Measurements from ENCODE around the gene HELT. TPM values are rescaled to one million over a fixed set of nuclear protein-coding genes. Genes with fewer than 3 reads are reported as not detected.
"Not testable (repeated sequence)": the region's sequence is repeated elsewhere in the genome, so short reads cannot be mapped to it uniquely, and the experiment has no call there.

The HELT gene, protein sequence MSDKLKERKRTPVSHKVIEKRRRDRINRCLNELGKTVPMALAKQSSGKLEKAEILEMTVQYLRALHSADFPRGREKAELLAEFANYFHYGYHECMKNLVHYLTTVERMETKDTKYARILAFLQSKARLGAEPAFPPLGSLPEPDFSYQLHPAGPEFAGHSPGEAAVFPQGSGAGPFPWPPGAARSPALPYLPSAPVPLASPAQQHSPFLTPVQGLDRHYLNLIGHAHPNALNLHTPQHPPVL
- not detected for total RNA-seq
- not detected for polyA plus RNA-seq
- long read RNA-seq, donor 1 = 0 reads
- long read RNA-seq, donor 2 = 0 reads
- long read RNA-seq, donor 3 = 0 reads
- long read RNA-seq, donor 4 = 0 reads

DNA sequence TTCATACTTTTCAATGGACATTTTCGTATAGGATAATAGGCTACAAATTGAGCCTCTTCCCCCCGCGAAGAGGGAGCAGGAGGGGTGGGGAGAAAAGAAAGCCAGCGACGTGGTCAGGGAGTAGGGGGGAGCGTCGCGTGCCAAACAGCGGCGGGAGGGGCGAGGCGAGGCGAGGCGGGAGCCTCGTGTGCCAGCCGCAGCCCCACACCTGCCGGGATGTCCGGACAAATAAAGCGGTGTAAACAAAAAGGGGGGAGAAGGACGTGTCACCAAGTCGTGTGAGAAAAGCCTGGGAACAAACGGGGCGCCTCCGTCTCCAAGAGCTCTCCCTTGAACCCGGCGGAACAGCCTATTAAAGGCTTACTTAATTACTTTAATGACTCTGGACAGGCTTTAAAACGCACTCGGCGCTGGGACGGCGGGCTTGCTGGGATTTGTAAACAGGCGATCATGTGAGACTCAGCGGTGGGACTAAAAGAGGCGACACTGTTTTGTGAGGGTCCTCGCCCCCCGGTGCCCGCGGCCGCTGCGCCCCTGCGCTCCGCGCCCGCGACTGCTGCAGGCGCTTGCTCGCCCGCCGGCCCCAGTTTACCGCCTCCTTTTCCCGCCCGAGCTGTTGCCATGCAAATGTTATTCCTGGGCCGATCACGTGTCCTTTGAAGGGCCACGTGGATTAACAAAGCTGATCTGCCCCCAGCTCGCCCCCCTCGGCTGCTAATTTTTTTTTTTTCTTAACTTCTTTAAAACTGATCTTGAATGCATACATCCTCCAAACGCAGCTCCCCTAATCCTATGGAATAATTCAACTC lies at the start of gene HELT:
Gene HELT (plus strand): TSS at position 527 of the 809 bp plus-strand sequence. CDS start 439 bp downstream, outside the sequence.
- Histone ChIP-seq H3K27ac (ENCODE audit: low read length) (no peak within 1 kb of the TSS), H3K4me1 (ENCODE audit: control insufficient read depth, insufficient read depth, low read length) (peaks cover 4% of the 10 kb centered on the region), H3K4me3 (ENCODE audit: low read length) (no peak within 1 kb of the TSS), H3K27me3 (ENCODE audit: control insufficient read depth, insufficient read depth) (peaks cover 2% of the 10 kb centered on the region), H3K9me3 (ENCODE audit: control insufficient read depth, low read length) (no peaks in the 10 kb centered on the region)
- DNase-seq (no peak), ATAC-seq (no peak)
- 1% methylated on average over 58 of the region's 58 CpGs for WGBS
- intact Hi-C loops (cut with DNase I) = no loop called here

GRCh38 chr4:184968784-184969201 lies 49.5 kb upstream of the HELT start:
- 74% methylated on average over 5 of the region's 5 CpGs for WGBS
- Histone ChIP-seq H3K4me3 (ENCODE audit: low read length) (no peak overlapping the region), H3K9me3 (ENCODE audit: control insufficient read depth, low read length) (no peaks in the 10 kb centered on the region), H3K4me1 (ENCODE audit: control insufficient read depth, insufficient read depth, low read length) (no peaks in the 10 kb centered on the region), H3K27me3 (ENCODE audit: control insufficient read depth, insufficient read depth) (no peaks in the 10 kb centered on the region), H3K27ac (ENCODE audit: low read length) (no peak overlapping the region)
- DNase-seq = no peak
- intact Hi-C loops (cut with DNase I) = no loop called here
- peak; percentile 66 to 80 for ATAC-seq

- Histone ChIP-seq H3K4me3 (ENCODE audit: low read length) (no peak overlapping the region), H3K27me3 (ENCODE audit: control insufficient read depth, insufficient read depth) (no peaks in the 10 kb centered on the region), H3K4me1 (ENCODE audit: control insufficient read depth, insufficient read depth, low read length) (no peaks in the 10 kb centered on the region), H3K27ac (ENCODE audit: low read length) (no peak overlapping the region), H3K9me3 (ENCODE audit: control insufficient read depth, low read length) (no peaks in the 10 kb centered on the region)
- no peak for DNase-seq
- intact Hi-C loops (cut with DNase I) = no loop called here
- 86% methylated on average over 5 of the region's 5 CpGs for WGBS
- ATAC-seq = no peak
These were observed 48.7 kb upstream of the HELT start for GRCh38 chr4:184969610-184970009.

DNA sequence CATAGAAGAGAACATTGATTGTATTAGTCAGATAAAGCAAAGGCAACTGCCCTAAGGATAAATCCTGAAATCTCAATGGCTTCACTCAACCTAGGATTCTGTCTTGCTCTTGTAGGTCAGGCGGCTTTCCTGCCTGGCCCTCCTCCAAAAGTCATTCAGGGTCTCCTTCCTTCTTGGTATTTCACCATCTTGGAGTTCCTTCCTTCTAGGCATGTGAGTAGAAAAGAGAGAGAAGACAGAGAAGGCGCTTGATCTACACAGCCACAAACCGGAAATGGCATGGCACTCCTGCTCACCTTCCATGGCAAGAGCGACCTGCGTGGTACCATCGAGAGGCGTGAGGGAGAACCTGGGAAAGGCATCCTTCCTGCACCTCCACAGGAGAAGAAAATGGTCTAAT lies 45.3 kb upstream of the HELT start:
- Histone ChIP-seq H3K27me3 (ENCODE audit: control insufficient read depth, insufficient read depth) (no peaks in the 10 kb centered on the region), H3K4me1 (ENCODE audit: control insufficient read depth, insufficient read depth, low read length) (no peaks in the 10 kb centered on the region), H3K4me3 (ENCODE audit: low read length) (no peak overlapping the region), H3K27ac (ENCODE audit: low read length) (no peak overlapping the region), H3K9me3 (ENCODE audit: control insufficient read depth, low read length) (no peaks in the 10 kb centered on the region)
- intact Hi-C loops (cut with DNase I) = no loop called here
- ATAC-seq (no peak), DNase-seq (no peak)
- WGBS = 85% methylated on average over 7 of the region's 7 CpGs

DNA sequence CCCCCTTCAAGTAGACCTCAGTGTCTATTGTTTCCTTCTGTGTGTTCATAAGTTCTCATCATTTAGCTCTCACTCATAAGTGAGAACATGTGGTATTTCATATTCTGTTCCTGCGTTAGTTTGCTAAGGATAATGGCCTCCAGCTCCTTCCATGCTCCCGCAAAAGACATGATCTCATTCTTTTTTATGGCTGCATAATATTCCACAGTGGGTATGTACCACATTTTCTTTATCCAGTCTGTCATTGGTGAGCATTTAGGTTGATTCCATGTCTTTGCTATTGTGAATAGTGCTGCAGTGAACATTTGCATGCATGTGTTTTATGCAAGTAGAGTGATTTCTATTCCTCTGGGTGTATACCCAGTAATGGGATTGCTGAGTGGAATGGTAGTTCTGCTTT lies 41.9 kb upstream of the HELT start:
- H3K4me3 ChIP-seq (ENCODE audit: low read length); H3K27ac ChIP-seq (ENCODE audit: low read length); DNase-seq; H3K4me1 ChIP-seq (ENCODE audit: control insufficient read depth, insufficient read depth, low read length); ATAC-seq; H3K9me3 ChIP-seq (ENCODE audit: control insufficient read depth, low read length); H3K27me3 ChIP-seq (ENCODE audit: control insufficient read depth, insufficient read depth); intact Hi-C loops (cut with DNase I): not testable (repeated sequence)
- WGBS = 93% methylated on average over 2 of the region's 2 CpGs

GRCh38 chr4:184977747-184978146 lies 40.5 kb upstream of the HELT start:
- DNase-seq = no peak
- H3K9me3 ChIP-seq (ENCODE audit: control insufficient read depth, low read length) = no peaks in the 10 kb centered on the region
- H3K27me3 ChIP-seq (ENCODE audit: control insufficient read depth, insufficient read depth) = no peaks in the 10 kb centered on the region
- no peak overlapping the region for H3K4me3 ChIP-seq (ENCODE audit: low read length)
- no peak overlapping the region for H3K27ac ChIP-seq (ENCODE audit: low read length)
- peaks cover 5% of the 10 kb centered on the region for H3K4me1 ChIP-seq (ENCODE audit: control insufficient read depth, insufficient read depth, low read length)
- WGBS = 63% methylated on average over 3 of the region's 3 CpGs
- intact Hi-C loops (cut with DNase I) = no loop called here
- ATAC-seq = no peak

GRCh38 chr4:184978211-184978610 lies 40.1 kb upstream of the HELT start:
- Histone ChIP-seq H3K27ac (ENCODE audit: low read length) (no peak overlapping the region), H3K4me1 (ENCODE audit: control insufficient read depth, insufficient read depth, low read length) (peaks cover 5% of the 10 kb centered on the region), H3K4me3 (ENCODE audit: low read length) (no peak overlapping the region), H3K27me3 (ENCODE audit: control insufficient read depth, insufficient read depth) (no peaks in the 10 kb centered on the region), H3K9me3 (ENCODE audit: control insufficient read depth, low read length) (no peaks in the 10 kb centered on the region)
- peak; percentile 81 to 93 for ATAC-seq
- intact Hi-C loops (cut with DNase I) = no loop called here
- WGBS = 21% methylated on average over 6 of the region's 6 CpGs
- peak; percentile 73 to 80 (median 74) for DNase-seq

GRCh38 chr4:184979461-184980124 lies 38.7 kb upstream of the HELT start:
- intact Hi-C loops (cut with DNase I) = loop anchor here in 3 of 4 donors (5.0 to 10.0 kb wide), 2 partner anchors 232 to 235 kb away; no protein-coding TSS in a partner anchor
- Histone ChIP-seq H3K9me3 (ENCODE audit: control insufficient read depth, low read length) (no peaks in the 10 kb centered on the region), H3K4me3 (ENCODE audit: low read length) (no peak overlapping the region), H3K27me3 (ENCODE audit: control insufficient read depth, insufficient read depth) (no peaks in the 10 kb centered on the region), H3K27ac (ENCODE audit: low read length) (peak overlapping the region; percentile 80), H3K4me1 (ENCODE audit: control insufficient read depth, insufficient read depth, low read length) (peaks cover 5% of the 10 kb centered on the region)
- no peak for DNase-seq
- ATAC-seq = peak; percentile 33 to 47
- WGBS = 51% methylated on average over 18 of the region's 18 CpGs

DNA sequence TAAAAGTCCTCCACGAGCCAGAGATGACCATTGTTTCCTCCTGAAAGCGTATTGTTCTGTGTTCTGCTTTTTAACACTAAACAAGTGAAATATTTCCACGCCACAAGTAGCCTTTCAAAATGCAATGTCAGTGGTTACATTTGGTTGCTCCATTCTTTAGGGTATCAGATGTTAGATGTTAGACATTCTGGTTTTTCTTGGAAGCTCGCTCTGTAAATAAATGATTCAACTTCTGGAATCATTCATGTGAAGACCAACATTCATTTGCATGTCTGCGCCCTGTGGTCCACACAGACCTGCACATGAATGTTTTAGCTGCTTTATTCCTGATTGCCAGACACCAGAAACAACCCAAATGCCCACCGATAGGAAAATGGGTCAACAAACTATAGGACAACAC lies 38.0 kb upstream of the HELT start:
- WGBS = 86% methylated on average over 6 of the region's 6 CpGs
- no peaks in the 10 kb centered on the region for H3K27me3 ChIP-seq (ENCODE audit: control insufficient read depth, insufficient read depth)
- no peak overlapping the region for H3K4me3 ChIP-seq (ENCODE audit: low read length)
- no peaks in the 10 kb centered on the region for H3K9me3 ChIP-seq (ENCODE audit: control insufficient read depth, low read length)
- no peak overlapping the region for H3K27ac ChIP-seq (ENCODE audit: low read length)
- intact Hi-C loops (cut with DNase I) = loop anchor here in 3 of 4 donors (5.0 to 10.0 kb wide), 2 partner anchors 233 to 235 kb away; no protein-coding TSS in a partner anchor
- no peak for ATAC-seq
- no peak for DNase-seq
- H3K4me1 ChIP-seq (ENCODE audit: control insufficient read depth, insufficient read depth, low read length) = peaks cover 5% of the 10 kb centered on the region

DNA sequence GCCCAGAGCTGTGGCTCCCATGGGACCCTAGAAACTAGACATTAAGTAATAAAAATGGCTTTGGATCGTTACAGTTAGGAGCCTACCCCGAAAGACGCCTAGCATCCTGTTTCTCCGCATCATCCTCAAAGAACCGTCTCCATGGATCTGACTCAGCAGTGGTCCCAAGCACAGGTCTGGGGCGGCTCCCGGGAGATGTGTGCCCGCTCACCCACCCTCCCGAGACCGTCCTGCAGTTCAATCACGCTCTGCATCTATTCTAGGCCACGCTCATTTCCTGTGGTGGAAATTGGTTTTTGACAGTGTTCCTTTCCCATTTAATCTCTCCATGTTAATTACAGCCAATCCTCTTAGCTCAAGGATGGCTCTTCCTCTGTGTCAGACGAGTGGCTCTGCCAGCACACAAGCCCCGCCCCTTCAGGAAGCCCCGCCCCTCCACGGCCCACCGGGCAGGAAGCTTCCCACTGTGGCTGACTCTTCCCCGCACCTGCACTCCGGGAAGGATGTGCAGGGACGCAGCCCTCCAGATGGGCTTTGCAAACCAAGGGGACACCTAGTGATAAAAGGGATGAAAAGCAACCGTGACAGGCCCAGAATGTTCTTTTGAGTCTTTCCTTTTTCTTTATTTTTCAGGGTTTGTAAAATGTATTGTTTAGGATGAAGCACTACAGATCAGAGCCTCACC lies 34.5 kb upstream of the HELT start:
- Histone ChIP-seq H3K4me1 (ENCODE audit: control insufficient read depth, insufficient read depth, low read length) (peaks cover 4% of the 10 kb centered on the region), H3K27me3 (ENCODE audit: control insufficient read depth, insufficient read depth) (no peaks in the 10 kb centered on the region), H3K9me3 (ENCODE audit: control insufficient read depth, low read length) (no peaks in the 10 kb centered on the region), H3K27ac (ENCODE audit: low read length) (no peak overlapping the region), H3K4me3 (ENCODE audit: low read length) (no peak overlapping the region)
- intact Hi-C loops (cut with DNase I) = loop anchor here in 3 of 4 donors (5.0 to 10.0 kb wide), 2 partner anchors 237 to 239 kb away; no protein-coding TSS in a partner anchor
- 32% methylated on average over 21 of the region's 21 CpGs for WGBS
- peak; percentile 75 to 77 for ATAC-seq
- peak; percentile 56 to 84 (median 83) for DNase-seq

Measured in right cardiac atrium (tissue), 5 donors.